ENCODE results near the gene GLYATL1. TPM values are rescaled to one million over a fixed set of nuclear protein-coding genes. Genes with fewer than 3 reads are reported as not detected.

The GLYATL1 gene
- total and polyA plus RNA-seq, 2 of the 8 experiments (the other 6 are each of a cell fraction or from before 2014, with no cell fraction given): 8.6 to 10.7 TPM

DNA sequence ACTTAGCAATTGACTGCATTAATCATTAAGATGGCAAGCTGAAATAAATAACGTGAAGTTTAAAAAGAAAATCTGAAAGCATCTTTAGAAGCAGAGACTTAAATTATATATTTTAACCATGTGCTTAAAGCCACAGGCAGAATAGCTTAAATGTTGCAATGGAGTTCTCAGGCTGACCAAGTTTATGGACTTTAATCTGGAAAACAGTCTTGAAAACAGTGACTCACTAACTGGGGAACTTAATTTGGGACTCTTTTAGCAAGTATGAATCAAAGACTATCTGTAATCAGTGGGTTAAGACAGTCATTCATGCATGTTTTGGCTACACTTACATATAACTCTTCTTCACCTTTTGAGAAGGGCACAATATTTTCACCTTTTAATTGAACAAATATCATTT is 12.6 kb upstream of the GLYATL1 start (continued):
- TF ChIP-seq SUZ12 (IDR thresholded peaks at IDR 0.05; ENCODE audit: low read length): no peak
